HUES6 (cell line): ENCODE data around the gene C3.

Experiments used
- H3K27ac ChIP-seq: 2 replicates; pipeline ENCODE4 v1.7.0; 2013; ENCODE audit warnings: low read depth, mild to moderate bottlenecking, low read length, inconsistent platforms
- H3K27me3 ChIP-seq: 2 replicates; pipeline ENCODE4 v1.6.1; 2013; ENCODE audit warnings: low read length; ENCODE audit not compliant: control insufficient read depth, insufficient read depth
- H3K36me3 ChIP-seq: 2 replicates; pipeline ENCODE4 v1.6.1; 2013; ENCODE audit warnings: low read length; ENCODE audit not compliant: control insufficient read depth, insufficient read depth
- H3K4me1 ChIP-seq: 2 replicates; pipeline ENCODE4 v1.6.1; 2013; ENCODE audit warnings: low read length; ENCODE audit not compliant: control insufficient read depth, insufficient read depth
- H3K4me3 ChIP-seq: 2 replicates; pipeline ENCODE4 v1.5.1; 2013; ENCODE audit warnings: low read depth, low read length
- H3K9ac ChIP-seq: one replicate; pipeline ENCODE4 v1.6.1; 2013; ENCODE audit warnings: mild to moderate bottlenecking, low read length
- H3K9me3 ChIP-seq: 2 replicates; pipeline ENCODE4 v1.6.1; 2013; ENCODE audit warnings: low read depth, low read length; ENCODE audit not compliant: control insufficient read depth, insufficient read depth

Gene C3

GRCh38 chr19:6736917-6737283, 16.4 kb upstream of the C3 start:
- peaks cover 36% of the 10 kb centered on the region for H3K4me1 ChIP-seq
- H3K27me3 ChIP-seq = no peaks in the 10 kb centered on the region
- peaks cover 21% of the 10 kb centered on the region for H3K36me3 ChIP-seq
- peak overlapping the region; percentile 87 for H3K4me3 ChIP-seq
- H3K9ac ChIP-seq = peak overlapping the region; percentile 91
- H3K27ac ChIP-seq = peak overlapping the region; percentile 99
- no peaks in the 10 kb centered on the region for H3K9me3 ChIP-seq

DNA sequence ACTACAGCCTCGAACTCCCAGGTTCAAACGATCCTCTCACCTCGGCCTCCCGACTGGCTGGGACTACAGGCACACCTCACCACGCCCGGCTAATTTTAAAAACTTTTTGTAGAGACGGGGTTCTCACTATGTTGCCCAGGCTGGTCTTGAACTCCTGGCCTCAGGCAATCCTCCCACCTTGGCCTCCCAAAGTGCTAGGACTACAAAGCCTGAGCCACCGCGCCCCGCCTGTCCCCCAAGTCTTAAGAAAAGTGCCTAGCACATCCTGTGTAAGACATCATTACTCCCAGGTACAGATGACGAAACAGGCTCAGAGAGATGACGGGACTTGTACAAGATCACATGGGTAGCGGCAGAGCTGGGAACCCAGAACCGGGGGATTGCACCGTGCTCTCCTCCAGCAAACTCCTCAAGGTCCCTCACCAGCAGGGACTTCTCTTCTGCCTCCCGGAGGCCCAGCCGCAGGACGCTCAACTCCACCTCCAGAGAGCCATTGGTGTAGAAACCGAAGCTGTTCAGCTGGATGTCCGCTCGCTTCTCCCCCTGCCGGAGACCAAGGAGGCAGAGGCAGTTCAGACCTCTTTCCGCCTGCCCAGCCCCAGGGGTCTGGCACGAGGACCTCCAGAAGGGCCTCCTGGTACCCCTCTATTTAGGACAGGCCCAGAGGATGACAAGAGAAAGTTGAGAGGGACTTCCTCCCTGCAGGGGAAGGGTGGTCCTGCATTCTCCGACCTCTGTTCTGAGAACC, 15.9 kb upstream of the C3 start:
- Histone ChIP-seq H3K4me1 (peaks cover 33% of the 10 kb centered on the region), H3K9ac (peak overlapping the region; percentile 91), H3K4me3 (peak overlapping the region; percentile 87), H3K9me3 (no peaks in the 10 kb centered on the region), H3K27ac (peak overlapping the region; percentile 99; the same call in 1 of the 2 replicates), H3K27me3 (no peaks in the 10 kb centered on the region), H3K36me3 (peaks cover 22% of the 10 kb centered on the region)

DNA sequence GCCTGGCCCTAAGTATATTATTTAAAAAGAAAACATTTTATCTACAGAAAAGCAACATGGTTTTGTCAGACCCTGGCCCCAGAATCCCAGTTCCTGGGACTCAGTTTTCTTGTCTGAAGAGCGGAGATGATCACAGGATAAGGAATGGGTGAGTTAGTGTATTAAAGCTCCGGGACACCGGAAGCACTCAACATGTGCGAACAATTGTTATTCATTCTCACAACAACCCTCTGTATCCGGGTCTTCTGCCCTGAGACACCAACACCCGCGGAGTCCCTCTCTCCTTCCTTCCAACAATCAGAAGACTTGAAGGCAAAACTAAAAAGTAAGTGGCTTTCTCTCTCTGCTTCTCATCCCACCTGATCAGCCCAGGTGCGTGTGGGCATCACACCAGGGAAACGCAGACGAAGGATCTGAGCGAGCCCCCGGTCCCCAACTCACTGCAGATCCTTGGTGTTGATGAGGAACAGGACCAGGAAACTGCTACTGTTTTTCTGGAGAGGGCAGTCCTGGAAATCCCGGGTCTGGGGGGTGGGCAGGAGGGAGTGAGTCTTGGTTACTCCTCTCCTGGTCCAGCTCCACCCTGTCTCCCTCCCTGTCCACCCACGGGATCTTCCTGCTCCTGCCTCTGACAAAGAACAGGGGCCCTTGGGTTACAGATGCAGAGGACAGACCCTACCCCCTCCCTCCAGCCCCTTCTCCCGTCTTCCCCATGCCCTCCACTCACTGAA, 14.9 kb upstream of the C3 start:
- Histone ChIP-seq H3K4me3 (peak overlapping the region; percentile 87), H3K9ac (peak overlapping the region; percentile 91), H3K27ac (peak overlapping the region; percentile 79; the same call in 1 of the 2 replicates), H3K27me3 (no peaks in the 10 kb centered on the region), H3K9me3 (no peaks in the 10 kb centered on the region), H3K4me1 (peaks cover 29% of the 10 kb centered on the region), H3K36me3 (peaks cover 19% of the 10 kb centered on the region)

DNA sequence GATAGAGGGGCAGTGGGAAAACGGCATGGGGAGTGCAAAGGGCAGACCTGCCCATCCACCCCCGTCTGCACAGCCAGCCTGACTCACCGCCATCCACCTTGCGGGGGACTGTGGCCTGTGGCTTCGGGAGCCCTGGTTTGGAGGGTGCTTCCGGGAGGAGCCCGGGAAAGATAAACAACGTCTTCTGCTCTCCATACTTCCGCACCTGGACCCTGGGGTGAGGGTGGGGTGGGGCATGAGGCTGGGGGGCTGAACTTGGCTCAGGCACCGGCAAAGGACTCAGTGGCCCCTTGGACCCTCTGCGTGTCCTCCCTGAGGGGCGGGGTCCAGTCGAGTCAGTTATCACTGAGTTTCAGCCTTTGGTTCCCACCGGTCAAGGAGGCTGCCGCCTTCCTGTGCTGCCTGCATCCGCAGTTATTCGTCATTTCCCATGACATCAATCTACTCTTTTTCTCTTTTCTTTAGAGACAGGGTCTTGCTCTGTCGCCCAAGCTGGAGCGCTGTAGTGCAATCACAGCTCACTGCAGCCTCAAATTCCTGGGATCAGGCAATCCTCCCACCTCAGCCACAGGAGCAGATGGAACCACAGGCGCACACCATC, 13.7 kb upstream of the C3 start:
- Histone ChIP-seq H3K4me3 (no peak overlapping the region), H3K27me3 (no peaks in the 10 kb centered on the region), H3K4me1 (peaks cover 33% of the 10 kb centered on the region), H3K9ac (peak overlapping the region; percentile 23), H3K27ac (no peak overlapping the region), H3K9me3 (no peaks in the 10 kb centered on the region), H3K36me3 (peaks cover 19% of the 10 kb centered on the region)

DNA sequence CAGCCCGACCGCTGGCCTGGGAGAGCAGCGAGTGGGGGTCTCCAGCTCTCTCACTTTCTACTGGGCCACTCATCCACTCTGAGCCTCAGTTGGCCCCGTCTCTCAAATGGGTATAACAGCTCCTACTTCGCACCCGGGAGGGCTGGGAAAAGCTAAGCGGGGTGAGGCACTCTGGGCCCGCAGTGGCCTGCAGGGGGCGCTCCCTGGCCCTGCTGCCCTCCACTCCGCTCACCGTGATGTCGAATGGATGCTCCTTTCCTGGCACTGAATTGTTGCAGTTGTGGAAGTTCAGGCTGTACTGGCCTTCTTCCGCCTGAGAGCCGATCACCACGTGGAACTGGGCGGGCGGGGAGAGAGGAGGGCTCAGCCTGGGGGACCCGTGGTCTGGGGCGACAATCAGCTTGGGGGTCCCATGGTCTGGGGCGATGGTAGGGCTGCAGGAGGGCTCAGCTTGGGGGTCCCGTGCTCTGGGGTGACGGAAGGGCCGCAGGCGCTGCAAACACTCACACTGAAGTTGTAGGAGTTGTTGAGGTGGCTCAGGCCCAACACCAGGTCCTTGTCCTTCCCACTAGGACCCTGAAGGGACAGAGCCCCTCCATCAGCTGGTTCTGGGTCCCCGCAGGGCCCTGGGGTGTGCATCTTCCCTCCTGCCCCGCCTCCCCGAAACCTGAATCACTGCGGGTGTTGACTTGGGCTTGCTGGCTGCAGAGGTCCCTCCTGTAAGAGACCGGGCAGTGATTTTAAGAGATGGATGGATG, 13.1 kb upstream of the C3 start:
- peaks cover 19% of the 10 kb centered on the region for H3K36me3 ChIP-seq
- H3K9me3 ChIP-seq = no peaks in the 10 kb centered on the region
- H3K9ac ChIP-seq = no peak overlapping the region
- no peak overlapping the region for H3K27ac ChIP-seq
- peaks cover 27% of the 10 kb centered on the region for H3K4me1 ChIP-seq
- H3K27me3 ChIP-seq = no peaks in the 10 kb centered on the region
- H3K4me3 ChIP-seq = no peak overlapping the region

DNA sequence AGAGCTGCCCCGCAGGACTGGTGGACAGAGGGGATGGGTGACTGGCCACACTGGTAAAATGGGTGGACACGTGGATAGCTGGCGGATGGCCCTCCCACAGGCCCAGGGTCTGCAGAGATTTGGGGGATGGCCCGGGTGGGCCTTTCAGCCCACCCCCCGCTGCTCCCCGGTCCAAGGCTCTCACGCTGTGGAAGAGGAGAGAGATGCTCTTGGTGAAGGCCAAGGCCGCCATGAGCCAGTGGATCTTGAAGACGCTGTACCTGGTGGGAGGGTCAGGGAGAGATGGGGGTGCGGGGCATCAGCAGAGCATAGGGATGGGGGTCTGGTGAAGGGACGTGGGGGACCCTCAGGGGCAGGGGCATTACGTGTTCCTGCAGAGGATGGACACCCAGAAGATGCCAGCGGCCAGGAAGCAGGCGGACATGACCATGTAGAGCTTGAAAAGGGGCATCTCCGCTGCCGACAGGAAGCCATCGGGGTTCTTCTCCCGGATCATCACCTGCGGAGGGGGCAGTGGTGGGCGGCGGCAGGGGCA, 12.4 kb upstream of the C3 start:
- Histone ChIP-seq H3K4me1 (peaks cover 21% of the 10 kb centered on the region), H3K36me3 (peaks cover 19% of the 10 kb centered on the region), H3K27ac (no peak overlapping the region), H3K9ac (no peak overlapping the region), H3K4me3 (no peak overlapping the region), H3K9me3 (no peaks in the 10 kb centered on the region), H3K27me3 (no peaks in the 10 kb centered on the region)

- H3K36me3 ChIP-seq = peaks cover 19% of the 10 kb centered on the region
- H3K27me3 ChIP-seq = no peaks in the 10 kb centered on the region
- peaks cover 20% of the 10 kb centered on the region for H3K4me1 ChIP-seq
- no peak overlapping the region for H3K27ac ChIP-seq
- no peak overlapping the region for H3K9ac ChIP-seq
- H3K9me3 ChIP-seq = no peaks in the 10 kb centered on the region
- H3K4me3 ChIP-seq = no peak overlapping the region
These were observed 11.4 kb upstream of the C3 start for GRCh38 chr19:6731822-6732221.

- no peaks in the 10 kb centered on the region for H3K9me3 ChIP-seq
- H3K27ac ChIP-seq = no peak overlapping the region
- H3K4me3 ChIP-seq = no peak overlapping the region
- H3K36me3 ChIP-seq = peaks cover 19% of the 10 kb centered on the region
- peaks cover 18% of the 10 kb centered on the region for H3K4me1 ChIP-seq
- H3K9ac ChIP-seq = no peak overlapping the region
- H3K27me3 ChIP-seq = no peaks in the 10 kb centered on the region
These were observed 10.7 kb upstream of the C3 start for GRCh38 chr19:6730941-6731670.

GRCh38 chr19:6730153-6730804, 9.8 kb upstream of the C3 start:
- Histone ChIP-seq H3K9ac (peak overlapping the region; percentile 20), H3K36me3 (peaks cover 19% of the 10 kb centered on the region), H3K27me3 (no peaks in the 10 kb centered on the region), H3K4me3 (peak overlapping the region; percentile 23; the same call in 1 of the 2 replicates), H3K9me3 (no peaks in the 10 kb centered on the region), H3K4me1 (peaks cover 10% of the 10 kb centered on the region), H3K27ac (no peak overlapping the region)
